IMR-90 (cell line): Measurements from ENCODE around the gene C11orf71.

ENCODE experiments used
- BHLHE40 ChIP-seq: fragments of 150-350 bp; IDR thresholded peaks from 2 replicates; pipeline ENCODE4 v1.6.1; 2016; ENCODE audit warnings: mild to moderate bottlenecking, low read depth, low read length
- CEBPB ChIP-seq: IDR thresholded peaks from 2 replicates; pipeline ENCODE4 v1.6.1; 2012; ENCODE audit warnings: low read depth, low read length, improper control_type of control experiment
- FOS ChIP-seq: fragments of 150-350 bp; IDR thresholded peaks from 2 replicates; pipeline ENCODE4 v1.6.1; 2016; ENCODE audit warnings: low read depth, low read length
- MAFK ChIP-seq: IDR thresholded peaks from 2 replicates; pipeline ENCODE4 v1.6.1; 2012; ENCODE audit warnings: low read depth, low read length, improper control_type of control experiment
- MAZ ChIP-seq: IDR thresholded peaks from 2 replicates; pipeline ENCODE4 v1.6.1; 2012; ENCODE audit warnings: low read depth, mild to moderate bottlenecking, low read length, improper control_type of control experiment, moderate library complexity, borderline replicate concordance
- MXI1 ChIP-seq: IDR thresholded peaks from 2 replicates; pipeline ENCODE4 v1.6.1; 2012; ENCODE audit warnings: low read depth, mild to moderate bottlenecking, low read length, moderate library complexity, borderline replicate concordance
- POLR2A ChIP-seq: IDR thresholded peaks from 2 replicates; pipeline ENCODE4 v1.6.1; 2012; ENCODE audit warnings: mild to moderate bottlenecking, low read depth, low read length
- RAD21 ChIP-seq: IDR thresholded peaks from 2 replicates; pipeline ENCODE4 v1.6.1; 2012; ENCODE audit warnings: low read length, improper control_type of control experiment
- RCOR1 ChIP-seq: IDR thresholded peaks from 2 replicates; pipeline ENCODE4 v1.6.1; 2012; ENCODE audit warnings: mild to moderate bottlenecking, low read length, improper control_type of control experiment; ENCODE audit not compliant: insufficient replicate concordance
- RFX5 ChIP-seq: IDR thresholded peaks from 2 replicates; pipeline ENCODE4 v1.8.0; 2012; ENCODE audit warnings: low read depth, mild to moderate bottlenecking, low read length, moderate library complexity
- SMC3 ChIP-seq: fragments of 150-350 bp; IDR thresholded peaks from 2 replicates; pipeline ENCODE4 v1.6.1; 2016; ENCODE audit warnings: low read depth, mild to moderate bottlenecking, antibody characterized with exemption, low read length, moderate library complexity
- USF2 ChIP-seq: fragments of 150-350 bp; IDR thresholded peaks from 2 replicates; pipeline ENCODE4 v1.6.1; 2017; ENCODE audit warnings: mild to moderate bottlenecking, antibody characterized with exemption, low read length, low read depth
- TF ChIP-seq, protein P1 (sequence below): conservative IDR thresholded peaks from 2 replicates; pipeline ENCODE4 v1.5.1; 2012; ENCODE audit warnings: mild to moderate bottlenecking, low read depth, low read length, improper control_type of control experiment
- TF ChIP-seq, protein P2 (sequence below): fragments of 150-350 bp; IDR thresholded peaks from 2 replicates; pipeline ENCODE4 v1.6.1; 2016; ENCODE audit warnings: low read depth, mild to moderate bottlenecking, low read length, moderate library complexity, borderline replicate concordance

GRCh38 chr11:114379394-114380069, 20.8 kb downstream of the C11orf71 start:
- TF ChIP-seq POLR2A, result no peak
- TF ChIP-seq, protein P1, sequence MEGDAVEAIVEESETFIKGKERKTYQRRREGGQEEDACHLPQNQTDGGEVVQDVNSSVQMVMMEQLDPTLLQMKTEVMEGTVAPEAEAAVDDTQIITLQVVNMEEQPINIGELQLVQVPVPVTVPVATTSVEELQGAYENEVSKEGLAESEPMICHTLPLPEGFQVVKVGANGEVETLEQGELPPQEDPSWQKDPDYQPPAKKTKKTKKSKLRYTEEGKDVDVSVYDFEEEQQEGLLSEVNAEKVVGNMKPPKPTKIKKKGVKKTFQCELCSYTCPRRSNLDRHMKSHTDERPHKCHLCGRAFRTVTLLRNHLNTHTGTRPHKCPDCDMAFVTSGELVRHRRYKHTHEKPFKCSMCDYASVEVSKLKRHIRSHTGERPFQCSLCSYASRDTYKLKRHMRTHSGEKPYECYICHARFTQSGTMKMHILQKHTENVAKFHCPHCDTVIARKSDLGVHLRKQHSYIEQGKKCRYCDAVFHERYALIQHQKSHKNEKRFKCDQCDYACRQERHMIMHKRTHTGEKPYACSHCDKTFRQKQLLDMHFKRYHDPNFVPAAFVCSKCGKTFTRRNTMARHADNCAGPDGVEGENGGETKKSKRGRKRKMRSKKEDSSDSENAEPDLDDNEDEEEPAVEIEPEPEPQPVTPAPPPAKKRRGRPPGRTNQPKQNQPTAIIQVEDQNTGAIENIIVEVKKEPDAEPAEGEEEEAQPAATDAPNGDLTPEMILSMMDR, result no peak
- no peak for TF ChIP-seq FOS
- TF ChIP-seq USF2, result no peak
- no peak for TF ChIP-seq MAFK
- no peak for TF ChIP-seq MXI1
- TF ChIP-seq BHLHE40, result no peak
- no peak for TF ChIP-seq SMC3
- no peak for TF ChIP-seq RAD21
- no peak for TF ChIP-seq RFX5
- TF ChIP-seq RCOR1, result no peak
- TF ChIP-seq MAZ, result no peak
- TF ChIP-seq, protein P2, sequence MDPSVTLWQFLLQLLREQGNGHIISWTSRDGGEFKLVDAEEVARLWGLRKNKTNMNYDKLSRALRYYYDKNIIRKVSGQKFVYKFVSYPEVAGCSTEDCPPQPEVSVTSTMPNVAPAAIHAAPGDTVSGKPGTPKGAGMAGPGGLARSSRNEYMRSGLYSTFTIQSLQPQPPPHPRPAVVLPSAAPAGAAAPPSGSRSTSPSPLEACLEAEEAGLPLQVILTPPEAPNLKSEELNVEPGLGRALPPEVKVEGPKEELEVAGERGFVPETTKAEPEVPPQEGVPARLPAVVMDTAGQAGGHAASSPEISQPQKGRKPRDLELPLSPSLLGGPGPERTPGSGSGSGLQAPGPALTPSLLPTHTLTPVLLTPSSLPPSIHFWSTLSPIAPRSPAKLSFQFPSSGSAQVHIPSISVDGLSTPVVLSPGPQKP, result no peak
- no peak for TF ChIP-seq CEBPB
